ENCODE results near the gene CTTNBP2.

GRCh38 chr7:117848941-117849340 lies 24.3 kb downstream of the CTTNBP2 start:
- no peak for TF ChIP-seq CTCF (CRISPR knock-in tag; IDR thresholded peaks at IDR 0.05)
- TF ChIP-seq REST (IDR thresholded peaks at IDR 0.05; ENCODE audit: borderline replicate concordance in 1 of 2, low read depth in 1 of 2, low read length in 2 of 2) = no peak
- TF ChIP-seq FOSL1 (CRISPR knock-in tag; IDR thresholded peaks at IDR 0.05; ENCODE audit: borderline replicate concordance) = no peak
- TF ChIP-seq ZNF577 (CRISPR knock-in tag; IDR thresholded peaks at IDR 0.05; ENCODE audit: borderline replicate concordance, low read depth) = no peak
- TF ChIP-seq NR3C1 (CRISPR knock-in tag; IDR thresholded peaks at IDR 0.05) = no peak
- no peak for TF ChIP-seq MEIS2 (CRISPR knock-in tag; IDR thresholded peaks at IDR 0.05)
- TF ChIP-seq JUND (CRISPR knock-in tag; IDR thresholded peaks at IDR 0.05) = no peak
- no peak for TF ChIP-seq SIN3A (IDR thresholded peaks at IDR 0.05; ENCODE audit: borderline replicate concordance, low read depth, low read length)
- no peak for TF ChIP-seq ZSCAN30 (CRISPR knock-in tag; IDR thresholded peaks at IDR 0.05)
- no peak for TF ChIP-seq JUN (CRISPR knock-in tag; IDR thresholded peaks at IDR 0.05)
- TF ChIP-seq FOXA3 (CRISPR knock-in tag; IDR thresholded peaks at IDR 0.05) = no peak
- no peak for TF ChIP-seq ZBTB43 (CRISPR knock-in tag; conservative IDR thresholded peaks at IDR 0.05)
- no peak for TF ChIP-seq BHLHE40 (IDR thresholded peaks at IDR 0.05; ENCODE audit: low read length)

Measured in HepG2 (cell line).